GM20000 (cell line): ENCODE measurements around the gene ZNF879.

Source experiments
- DNase-seq: peaks from one replicate; pipeline ENCODE4 v3.0.0; 2012; ENCODE audit warnings: low spot score
- CTCF ChIP-seq: IDR thresholded peaks from 2 replicates; pipeline ENCODE4 v1.5.1; 2012; ENCODE audit warnings: mild to moderate bottlenecking, control low read depth; ENCODE audit errors: extremely low read depth, missing control alignments

Gene ZNF879

GRCh38 chr5:178988436-178989220, 35.0 kb upstream of the ZNF879 start:
- TF ChIP-seq CTCF = no peak
- no peak for DNase-seq

- no peak for TF ChIP-seq CTCF
- DNase-seq = no peak
These were observed 34.3 kb upstream of the ZNF879 start for GRCh38 chr5:178989311-178989710.

- DNase-seq = no peak
- TF ChIP-seq CTCF = no peak
These were observed 33.1 kb upstream of the ZNF879 start for GRCh38 chr5:178990491-178990890.

- DNase-seq = no peak
- TF ChIP-seq CTCF = no peak
These were observed 32.1 kb upstream of the ZNF879 start for GRCh38 chr5:178991190-178992145.

- TF ChIP-seq CTCF = no peak
- no peak for DNase-seq
These were observed 31.2 kb upstream of the ZNF879 start for GRCh38 chr5:178992291-178992895.

GRCh38 chr5:178993236-178993765, 30.3 kb upstream of the ZNF879 start:
- TF ChIP-seq CTCF = no peak
- DNase-seq = no peak
